Epithelial cell of proximal tubule (primary cell): ENCODE data around the gene CRIP3. TPM values are rescaled to one million over a fixed set of nuclear protein-coding genes. Genes with fewer than 3 reads are reported as not detected.
A peak's percentile ranks its signal among the peaks of the same experiment; 100 is the strongest.

Experiments
- DNase-seq: peaks from one replicate; pipeline ENCODE4 v3.0.0-alpha.2; 2011; ENCODE audit warnings: low read depth
- H3K4me3 ChIP-seq: 2 replicates; pipeline ENCODE4 v1.5.1; 2011; ENCODE audit warnings: low read depth, mild to moderate bottlenecking, low read length
- CTCF ChIP-seq: conservative IDR thresholded peaks from 2 replicates; pipeline ENCODE4 v1.5.1; 2012; ENCODE audit warnings: low read depth, mild to moderate bottlenecking, low read length
- total RNA-seq: library from RNA; depleted of rRNA; stranded (reverse); fragments of >200 nt; gene quantifications from 2 replicates; pipeline ENCODE4 v1.2.3, GENCODE V29; 2015

Gene CRIP3
- total RNA-seq, 1 donor from 2014 or later, result not detected

- H3K4me3 ChIP-seq, result no peak overlapping the region
- TF ChIP-seq CTCF, result no peak
- no peak for DNase-seq
These were observed 25.1 kb downstream of the CRIP3 start for GRCh38 chr6:43283514-43283901.

DNA sequence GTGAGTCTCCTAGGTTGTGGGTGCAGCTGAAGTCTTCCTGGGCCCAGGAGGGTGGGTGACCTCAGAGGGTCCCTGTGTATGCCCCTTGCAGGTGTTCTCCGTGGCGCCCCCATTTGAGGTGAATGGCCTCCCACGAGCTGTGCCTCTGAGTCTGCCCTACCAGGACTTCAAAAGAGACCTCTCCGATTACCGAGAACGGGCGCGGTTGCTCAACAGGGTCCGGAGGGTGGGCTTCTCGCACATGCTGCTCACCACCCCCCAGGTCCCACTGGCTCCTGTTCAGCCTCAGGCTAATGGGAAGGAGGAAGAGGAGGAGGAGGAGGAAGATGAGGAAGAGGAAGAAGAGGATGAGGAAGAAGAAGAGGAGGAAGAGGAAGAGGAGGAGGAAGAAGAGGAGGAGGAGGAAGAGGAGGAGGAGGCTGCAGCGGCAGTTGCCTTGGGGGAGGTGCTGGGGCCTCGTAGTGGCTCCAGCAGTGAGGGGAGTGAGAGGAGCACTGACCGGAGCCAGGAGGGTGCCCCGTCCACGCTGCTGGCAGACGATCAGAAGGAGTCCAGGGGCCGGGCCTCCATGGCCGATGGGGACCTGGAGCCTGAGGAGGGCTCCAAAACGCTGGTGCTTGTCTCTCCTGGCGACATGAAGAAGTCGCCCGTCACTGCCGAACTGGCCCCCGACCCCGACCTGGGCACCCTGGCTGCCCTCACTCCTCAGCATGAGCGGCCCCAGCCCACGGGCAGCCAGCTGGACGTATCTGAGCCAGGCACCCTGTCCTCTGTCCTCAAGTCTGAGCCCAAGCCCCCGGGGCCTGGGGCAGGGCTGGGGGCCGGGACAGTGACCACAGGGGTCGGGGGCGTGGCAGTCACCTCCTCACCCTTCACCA lies 25.8 kb downstream of the CRIP3 start:
- no peak overlapping the region for H3K4me3 ChIP-seq
- no peak for TF ChIP-seq CTCF
- DNase-seq, result no peak

GRCh38 chr6:43282060-43282459 lies 26.6 kb downstream of the CRIP3 start:
- no peak for DNase-seq
- H3K4me3 ChIP-seq, result no peak overlapping the region
- TF ChIP-seq CTCF, result no peak

DNA sequence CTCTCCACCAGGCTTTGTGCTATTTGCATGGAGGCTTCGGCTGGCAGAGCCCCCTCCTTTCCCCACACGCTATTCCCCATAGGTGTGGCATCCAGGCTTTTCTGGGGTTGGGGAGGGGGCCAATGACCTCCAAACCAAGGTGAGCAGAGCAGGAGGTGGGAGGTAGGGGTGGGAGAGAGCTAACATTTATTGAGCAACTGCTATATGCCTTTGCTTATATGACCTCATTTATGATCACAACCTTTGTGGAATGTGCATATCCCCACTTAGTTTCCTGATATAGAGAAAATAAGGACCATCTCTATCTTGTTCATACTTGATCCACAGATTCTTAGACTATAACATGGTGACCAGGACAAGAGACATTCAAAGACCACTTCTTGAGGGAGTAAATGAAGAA lies 28.4 kb downstream of the CRIP3 start:
- TF ChIP-seq CTCF, result no peak
- H3K4me3 ChIP-seq, result no peak overlapping the region
- DNase-seq, result no peak

DNA sequence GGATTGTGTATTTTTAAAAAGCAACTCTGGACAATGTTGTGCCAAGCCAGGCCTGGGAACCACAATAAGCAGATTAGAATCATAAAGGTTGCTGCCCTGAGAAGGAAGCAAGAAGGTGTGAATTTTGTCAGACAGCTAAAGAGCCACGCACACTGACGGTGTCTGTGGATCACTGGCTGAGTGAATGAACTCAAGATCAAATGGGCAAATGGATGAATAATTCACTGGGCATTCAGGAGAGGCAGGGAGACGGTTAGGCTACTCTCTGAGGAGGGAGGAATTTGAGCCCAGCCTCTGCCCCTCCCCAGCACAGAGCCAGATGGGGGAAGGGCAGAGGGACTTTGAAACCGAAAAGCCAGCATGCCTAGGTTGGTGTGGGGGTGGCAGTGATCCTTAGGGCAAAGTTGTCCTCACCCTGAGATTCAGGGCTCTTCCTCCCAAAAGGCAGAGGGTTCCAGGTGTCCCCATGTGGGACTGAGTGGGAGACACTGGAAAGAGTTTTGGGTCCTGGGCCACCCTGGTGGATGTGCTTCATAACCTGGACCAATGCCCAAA lies 30.0 kb downstream of the CRIP3 start:
- no peak for TF ChIP-seq CTCF
- peak; percentile 61 for DNase-seq
- no peak overlapping the region for H3K4me3 ChIP-seq

GRCh38 chr6:43277643-43278523 lies 30.7 kb downstream of the CRIP3 start:
- H3K4me3 ChIP-seq, result no peak overlapping the region
- DNase-seq, result no peak
- TF ChIP-seq CTCF, result no peak
